GM12873 (cell line): ENCODE results near the gene TNFAIP3.

Experiments
- TF ChIP-seq, protein P1 (sequence below): IDR thresholded peaks from 2 replicates; pipeline ENCODE4 v1.5.1; 2012; ENCODE audit warnings: low read depth, mild to moderate bottlenecking, moderate library complexity, low read length, control low read depth; ENCODE audit not compliant: insufficient read depth; ENCODE audit errors: missing control alignments

The TNFAIP3 gene

GRCh38 chr6:137846772-137847313 lies 20.2 kb upstream of the TNFAIP3 start:
- TF ChIP-seq, protein P1, sequence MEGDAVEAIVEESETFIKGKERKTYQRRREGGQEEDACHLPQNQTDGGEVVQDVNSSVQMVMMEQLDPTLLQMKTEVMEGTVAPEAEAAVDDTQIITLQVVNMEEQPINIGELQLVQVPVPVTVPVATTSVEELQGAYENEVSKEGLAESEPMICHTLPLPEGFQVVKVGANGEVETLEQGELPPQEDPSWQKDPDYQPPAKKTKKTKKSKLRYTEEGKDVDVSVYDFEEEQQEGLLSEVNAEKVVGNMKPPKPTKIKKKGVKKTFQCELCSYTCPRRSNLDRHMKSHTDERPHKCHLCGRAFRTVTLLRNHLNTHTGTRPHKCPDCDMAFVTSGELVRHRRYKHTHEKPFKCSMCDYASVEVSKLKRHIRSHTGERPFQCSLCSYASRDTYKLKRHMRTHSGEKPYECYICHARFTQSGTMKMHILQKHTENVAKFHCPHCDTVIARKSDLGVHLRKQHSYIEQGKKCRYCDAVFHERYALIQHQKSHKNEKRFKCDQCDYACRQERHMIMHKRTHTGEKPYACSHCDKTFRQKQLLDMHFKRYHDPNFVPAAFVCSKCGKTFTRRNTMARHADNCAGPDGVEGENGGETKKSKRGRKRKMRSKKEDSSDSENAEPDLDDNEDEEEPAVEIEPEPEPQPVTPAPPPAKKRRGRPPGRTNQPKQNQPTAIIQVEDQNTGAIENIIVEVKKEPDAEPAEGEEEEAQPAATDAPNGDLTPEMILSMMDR, result no peak

GRCh38 chr6:137847748-137848147 lies 19.3 kb upstream of the TNFAIP3 start:
- TF ChIP-seq, protein P1, result no peak

- TF ChIP-seq, protein P1, result no peak
Observed at GRCh38 chr6:137848672-137849071, 18.4 kb upstream of the TNFAIP3 start.

GRCh38 chr6:137849181-137849980 lies 17.7 kb upstream of the TNFAIP3 start:
- TF ChIP-seq, protein P1, result no peak

DNA sequence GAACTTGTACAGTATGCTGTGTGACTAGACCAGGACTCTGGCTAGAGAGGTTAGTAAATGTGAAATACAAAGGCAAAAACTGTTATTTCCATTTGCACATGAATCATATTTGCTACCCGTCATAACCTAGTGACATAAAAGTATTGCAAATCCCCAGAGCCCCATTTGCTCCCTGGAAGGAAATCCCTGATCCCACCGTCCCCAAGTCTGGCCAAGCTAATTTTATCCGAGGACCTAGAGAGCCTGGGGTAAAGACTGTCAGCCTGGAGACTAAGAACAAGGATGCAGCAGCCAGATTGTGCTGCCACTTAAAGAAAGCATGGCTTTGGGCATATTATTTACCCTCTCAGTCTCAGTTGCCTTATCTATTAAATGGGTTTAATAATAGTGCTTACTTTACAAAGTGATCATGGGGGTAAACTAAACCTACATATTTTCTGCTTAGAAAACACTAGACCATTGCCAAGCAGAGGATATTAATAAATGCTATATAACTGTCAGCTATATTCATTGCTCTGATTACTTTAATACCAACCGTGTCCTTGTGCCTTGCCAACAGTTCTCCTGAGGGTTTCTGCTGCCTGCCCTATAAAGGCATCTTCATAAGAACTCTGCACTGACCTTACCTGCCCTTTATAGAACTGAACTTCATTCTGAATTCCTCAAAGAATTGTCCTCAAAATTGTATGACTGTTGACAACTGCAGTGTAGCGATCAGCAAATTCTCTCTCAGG lies 16.9 kb upstream of the TNFAIP3 start:
- TF ChIP-seq, protein P1, result no peak

- TF ChIP-seq, protein P1, result no peak
Observed at GRCh38 chr6:137850816-137851602, 16.1 kb upstream of the TNFAIP3 start.
